WI38 (cell line): ENCODE measurements around the gene RAB1A.
A peak's percentile ranks its signal among the peaks of the same experiment; 100 is the strongest.

Experiments used
- H3K4me3 ChIP-seq: 2 replicates; pipeline ENCODE4 v1.5.1; 2011; ENCODE audit warnings: low read depth, mild to moderate bottlenecking, control low read depth, low read length
- CTCF ChIP-seq: IDR thresholded peaks from 2 replicates; pipeline ENCODE4 v1.5.1; 2012; ENCODE audit warnings: low read depth, mild to moderate bottlenecking, control low read depth, low read length

Gene RAB1A

GRCh38 chr2:65057391-65058052 is 72.4 kb downstream of the RAB1A start:
- H3K4me3 ChIP-seq = peak overlapping the region; percentile 76

GRCh38 chr2:65057054-65057375 is 72.9 kb downstream of the RAB1A start:
- peak overlapping the region; percentile 76 for H3K4me3 ChIP-seq
- no peak for TF ChIP-seq CTCF

More at GRCh38 chr2:65057391-65058052, 72.4 kb downstream of the RAB1A start:
- no peak for TF ChIP-seq CTCF

- peak within 1 kb of the TSS; percentile 76 for H3K4me3 ChIP-seq
- TF ChIP-seq CTCF = no peak
Measured at GRCh38 chr2:65056215-65057053, 73.5 kb downstream of the RAB1A start, which contains the start of gene CEP68. TSS of gene CEP68 (plus strand) at chr2:65056416. CDS start at chr2:65069445, 13,029 bp downstream.

GRCh38 chr2:65055422-65056214 is 74.3 kb downstream of the RAB1A start:
- peak overlapping the region; percentile 76 for H3K4me3 ChIP-seq
- no peak for TF ChIP-seq CTCF

GRCh38 chr2:65054749-65055421 is 75.0 kb downstream of the RAB1A start:
- H3K4me3 ChIP-seq = no peak overlapping the region

GRCh38 chr2:65053199-65053598 is 76.7 kb downstream of the RAB1A start:
- no peak overlapping the region for H3K4me3 ChIP-seq
- TF ChIP-seq CTCF = no peak

More at GRCh38 chr2:65054749-65055421, 75.0 kb downstream of the RAB1A start:
- TF ChIP-seq CTCF = no peak
